OCI-LY1 (cell line): Measurements from ENCODE around the gene SAYSD1.

ENCODE experiments used
- EZH2 ChIP-seq: fragments of 200-600 bp; sonication (generic), shearing (Covaris generic); IDR thresholded peaks from 2 replicates; pipeline ENCODE4 v1.8.0; 2017; ENCODE audit warnings: borderline replicate concordance, mixed run types, mild to moderate bottlenecking, antibody characterized with exemption, low read length, moderate library complexity, mixed read lengths
- TF ChIP-seq, protein P1 (sequence below): fragments of 200-600 bp; sonication (generic), shearing (Covaris generic); IDR thresholded peaks from 2 replicates; pipeline ENCODE4 v1.5.1; 2017; ENCODE audit warnings: mild to moderate bottlenecking, antibody characterized with exemption, low read length, moderate library complexity, mixed read lengths

DNA sequence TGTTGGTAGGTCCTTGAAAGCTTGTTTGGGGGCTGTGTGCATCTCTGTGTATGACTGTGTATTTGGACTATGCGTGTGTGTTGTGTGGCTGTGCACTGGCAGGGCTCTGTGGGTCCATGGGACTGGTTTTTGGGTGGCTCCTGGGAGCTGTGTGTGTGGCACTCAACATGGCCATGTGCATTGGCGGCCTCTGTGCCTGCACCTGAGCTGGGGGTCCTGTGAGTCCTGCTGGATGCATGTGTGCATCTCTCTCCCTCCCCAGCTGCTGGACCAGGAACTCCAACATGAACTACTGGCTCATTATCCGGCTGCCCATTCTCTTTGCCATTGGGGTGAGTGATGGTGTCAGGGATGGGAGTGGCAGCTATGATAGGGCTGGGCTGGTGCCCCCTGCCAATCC is 36.3 kb downstream of the SAYSD1 start:
- TF ChIP-seq, protein P1, sequence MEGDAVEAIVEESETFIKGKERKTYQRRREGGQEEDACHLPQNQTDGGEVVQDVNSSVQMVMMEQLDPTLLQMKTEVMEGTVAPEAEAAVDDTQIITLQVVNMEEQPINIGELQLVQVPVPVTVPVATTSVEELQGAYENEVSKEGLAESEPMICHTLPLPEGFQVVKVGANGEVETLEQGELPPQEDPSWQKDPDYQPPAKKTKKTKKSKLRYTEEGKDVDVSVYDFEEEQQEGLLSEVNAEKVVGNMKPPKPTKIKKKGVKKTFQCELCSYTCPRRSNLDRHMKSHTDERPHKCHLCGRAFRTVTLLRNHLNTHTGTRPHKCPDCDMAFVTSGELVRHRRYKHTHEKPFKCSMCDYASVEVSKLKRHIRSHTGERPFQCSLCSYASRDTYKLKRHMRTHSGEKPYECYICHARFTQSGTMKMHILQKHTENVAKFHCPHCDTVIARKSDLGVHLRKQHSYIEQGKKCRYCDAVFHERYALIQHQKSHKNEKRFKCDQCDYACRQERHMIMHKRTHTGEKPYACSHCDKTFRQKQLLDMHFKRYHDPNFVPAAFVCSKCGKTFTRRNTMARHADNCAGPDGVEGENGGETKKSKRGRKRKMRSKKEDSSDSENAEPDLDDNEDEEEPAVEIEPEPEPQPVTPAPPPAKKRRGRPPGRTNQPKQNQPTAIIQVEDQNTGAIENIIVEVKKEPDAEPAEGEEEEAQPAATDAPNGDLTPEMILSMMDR, result no peak
- no peak for TF ChIP-seq EZH2
